ENCODE data around the gene BRINP2. TPM values are rescaled to one million over a fixed set of nuclear protein-coding genes. Genes with fewer than 3 reads are reported as not detected.

BRINP2 gene
- polyA plus RNA-seq, 3 donors = not detected

- H3K4me2 ChIP-seq (replicated peaks; ENCODE audit: extremely low read depth, low read length, poor library complexity, severe bottlenecking) = no peak overlapping the region
- Mint-ChIP-seq H3K27ac (no peak overlapping the region), H3K27me3 (ENCODE audit: low read depth in 3 of 3) (peaks cover 0 to 5% (median 0%) of the 10 kb centered on the region in 3 donors), H3K36me3 (no peaks in the 10 kb centered on the region), H3K9me3 (peaks cover 0 to 3% (median 0%) of the 10 kb centered on the region in 7 donors), H3K4me3 (no peak overlapping the region), H3K4me1 (no peaks in the 10 kb centered on the region)
- H3K27me3 ChIP-seq (ENCODE audit: control insufficient read depth in 2 of 2, insufficient read depth in 2 of 2, low read length in 2 of 2) = no peaks in the 10 kb centered on the region
- H3K36me3 ChIP-seq (replicated peaks in 1 of 2; ENCODE audit: control insufficient read depth in 1 of 2, insufficient read depth in 2 of 2, low read length in 2 of 2) = no peaks in the 10 kb centered on the region
- WGBS (ENCODE audit: insufficient coverage) = 53% methylated on average over 5 of the region's 11 CpGs
- no peaks in the 10 kb centered on the region for H4K20me1 ChIP-seq (ENCODE audit: insufficient read depth, low read length)
- no peaks in the 10 kb centered on the region for H3K4me1 ChIP-seq (ENCODE audit: control insufficient read depth in 1 of 2, insufficient read depth in 2 of 2, low read length in 2 of 2)
- TF ChIP-seq CTCF (IDR thresholded peaks at IDR 0.05) = no peak
- no peak overlapping the region for H3K9ac ChIP-seq (ENCODE audit: insufficient read depth, low read length, poor library complexity, severe bottlenecking)
- no peaks in the 10 kb centered on the region for H3K79me2 ChIP-seq (ENCODE audit: insufficient read depth, low read length)
- no peak overlapping the region for H3K27ac ChIP-seq (ENCODE audit: low read depth in 1 of 2, low read length in 2 of 2)
- H3K9me3 ChIP-seq (replicated peaks in 1 of 2; ENCODE audit: control insufficient read depth in 1 of 2, insufficient read depth in 1 of 2, low read length in 2 of 2) = no peaks in the 10 kb centered on the region
- intact Hi-C loops (cut with micrococcal nuclease) = no loop called here
- no peak overlapping the region for H2AFZ ChIP-seq (ENCODE audit: insufficient read depth, low read depth, low read length, poor library complexity, severe bottlenecking)
- no peak overlapping the region for H3K4me3 ChIP-seq (replicated peaks in 1 of 3; ENCODE audit: low read depth in 2 of 3, low read length in 3 of 3)
- DNase-seq = no peak
Observed at GRCh38 chr1:177305040-177306018, 134.6 kb downstream of the BRINP2 start.

GRCh38 chr1:177306019-177306415, 135.3 kb downstream of the BRINP2 start:
- H3K36me3 ChIP-seq (replicated peaks in 1 of 2; ENCODE audit: control insufficient read depth in 1 of 2, insufficient read depth in 2 of 2, low read length in 2 of 2) = no peaks in the 10 kb centered on the region
- no peak overlapping the region for H3K4me2 ChIP-seq (replicated peaks; ENCODE audit: extremely low read depth, low read length, poor library complexity, severe bottlenecking)
- no peak overlapping the region for H3K9ac ChIP-seq (ENCODE audit: insufficient read depth, low read length, poor library complexity, severe bottlenecking)
- Mint-ChIP-seq H3K9me3 (peaks cover 0 to 3% (median 0%) of the 10 kb centered on the region in 7 donors), H3K27me3 (ENCODE audit: low read depth in 3 of 3) (peaks cover 0 to 5% (median 0%) of the 10 kb centered on the region in 3 donors), H3K4me1 (no peaks in the 10 kb centered on the region), H3K4me3 (no peak overlapping the region), H3K36me3 (no peaks in the 10 kb centered on the region), H3K27ac (no peak overlapping the region)
- DNase-seq = no peak
- H3K9me3 ChIP-seq (replicated peaks in 1 of 2; ENCODE audit: control insufficient read depth in 1 of 2, insufficient read depth in 1 of 2, low read length in 2 of 2) = no peaks in the 10 kb centered on the region
- H2AFZ ChIP-seq (ENCODE audit: insufficient read depth, low read depth, low read length, poor library complexity, severe bottlenecking) = no peak overlapping the region
- no peak overlapping the region for H3K4me3 ChIP-seq (replicated peaks in 1 of 3; ENCODE audit: low read depth in 2 of 3, low read length in 3 of 3)
- 7% methylated on average over 2 of the region's 3 CpGs for WGBS (ENCODE audit: insufficient coverage)
- intact Hi-C loops (cut with micrococcal nuclease) = no loop called here
- no peaks in the 10 kb centered on the region for H3K79me2 ChIP-seq (ENCODE audit: insufficient read depth, low read length)
- H3K27me3 ChIP-seq (ENCODE audit: control insufficient read depth in 2 of 2, insufficient read depth in 2 of 2, low read length in 2 of 2) = no peaks in the 10 kb centered on the region
- no peaks in the 10 kb centered on the region for H4K20me1 ChIP-seq (ENCODE audit: insufficient read depth, low read length)
- no peak overlapping the region for H3K27ac ChIP-seq (ENCODE audit: low read depth in 1 of 2, low read length in 2 of 2)
- H3K4me1 ChIP-seq (ENCODE audit: control insufficient read depth in 1 of 2, insufficient read depth in 2 of 2, low read length in 2 of 2) = no peaks in the 10 kb centered on the region
- TF ChIP-seq CTCF (IDR thresholded peaks at IDR 0.05) = no peak

All from CD14-positive monocyte (primary cell).